ENCODE data around the gene IL17C. TPM values are rescaled to one million over a fixed set of nuclear protein-coding genes. Genes with fewer than 3 reads are reported as not detected.

Gene IL17C
- total RNA-seq, 1 experiment from 2014 or later, result not detected

DNA sequence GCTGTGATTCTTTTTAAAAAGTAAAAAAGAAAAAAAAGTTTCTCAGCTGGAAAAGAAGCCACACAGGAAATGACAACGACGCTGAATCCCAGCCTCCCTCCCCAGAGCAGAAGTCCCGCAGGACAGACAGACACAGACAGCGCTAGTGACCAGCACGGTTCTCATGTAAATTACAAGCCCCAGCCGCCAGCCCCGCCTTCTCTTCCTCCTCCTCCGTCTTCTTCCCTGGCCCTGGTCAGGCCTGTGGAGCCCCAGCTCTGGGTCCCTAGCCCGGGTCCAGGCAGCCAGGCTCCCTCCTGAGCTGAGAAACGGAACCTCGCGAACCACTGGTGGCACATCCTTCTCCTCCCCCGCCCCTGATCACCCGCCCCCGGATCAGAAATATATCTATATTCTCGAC is 7.0 kb upstream of the IL17C start:
- H4K20me1 ChIP-seq (ENCODE audit: low read length), result no peaks in the 10 kb centered on the region
- ChIA-PET POLR2A (ENCODE audit: unreplicated experiment) (no interaction called here), CTCF (no interaction called here)
- H3K9me2 ChIP-seq (replicated peaks; ENCODE audit: low read length), result no peaks in the 10 kb centered on the region
- BruUV-seq (replicated peaks), result TSS peak; percentile 41
- no peaks in the 10 kb centered on the region for H3K4me1 ChIP-seq (ENCODE audit: insufficient read depth, low read length)
- no peak overlapping the region for H2AFZ ChIP-seq (ENCODE audit: low read length)
- H3K9me3 ChIP-seq (ENCODE audit: low read length), result no peaks in the 10 kb centered on the region
- H3K36me3 ChIP-seq (ENCODE audit: low read depth, low read length), result no peaks in the 10 kb centered on the region
- H3F3A ChIP-seq (ENCODE audit: low read length, unreplicated experiment), result no peaks in the 10 kb centered on the region
- DNase-seq, result no peak
- H3K27ac ChIP-seq (ENCODE audit: low read length), result no peak overlapping the region
- H3K27me3 ChIP-seq (ENCODE audit: low read length), result no peaks in the 10 kb centered on the region
- TF ChIP-seq EZH2 (IDR thresholded peaks at IDR 0.05; ENCODE audit: low read length, unreplicated experiment) (no peak), EZH2phosphoT487 (IDR thresholded peaks at IDR 0.05; ENCODE audit: borderline replicate concordance, low read length) (no peak)
- TF ChIP-seq, protein P1, sequence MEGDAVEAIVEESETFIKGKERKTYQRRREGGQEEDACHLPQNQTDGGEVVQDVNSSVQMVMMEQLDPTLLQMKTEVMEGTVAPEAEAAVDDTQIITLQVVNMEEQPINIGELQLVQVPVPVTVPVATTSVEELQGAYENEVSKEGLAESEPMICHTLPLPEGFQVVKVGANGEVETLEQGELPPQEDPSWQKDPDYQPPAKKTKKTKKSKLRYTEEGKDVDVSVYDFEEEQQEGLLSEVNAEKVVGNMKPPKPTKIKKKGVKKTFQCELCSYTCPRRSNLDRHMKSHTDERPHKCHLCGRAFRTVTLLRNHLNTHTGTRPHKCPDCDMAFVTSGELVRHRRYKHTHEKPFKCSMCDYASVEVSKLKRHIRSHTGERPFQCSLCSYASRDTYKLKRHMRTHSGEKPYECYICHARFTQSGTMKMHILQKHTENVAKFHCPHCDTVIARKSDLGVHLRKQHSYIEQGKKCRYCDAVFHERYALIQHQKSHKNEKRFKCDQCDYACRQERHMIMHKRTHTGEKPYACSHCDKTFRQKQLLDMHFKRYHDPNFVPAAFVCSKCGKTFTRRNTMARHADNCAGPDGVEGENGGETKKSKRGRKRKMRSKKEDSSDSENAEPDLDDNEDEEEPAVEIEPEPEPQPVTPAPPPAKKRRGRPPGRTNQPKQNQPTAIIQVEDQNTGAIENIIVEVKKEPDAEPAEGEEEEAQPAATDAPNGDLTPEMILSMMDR (conservative IDR thresholded peaks at IDR 0.05; ENCODE audit: low read depth, low read length), result no peak
- no peak overlapping the region for H3K4me3 ChIP-seq (ENCODE audit: low read length)
- H3K9ac ChIP-seq (ENCODE audit: low read length), result no peak overlapping the region
- intact Hi-C loops (cut with micrococcal nuclease), result no loop called here
- H3K4me2 ChIP-seq (ENCODE audit: low read length), result no peak overlapping the region
- H3K79me2 ChIP-seq (ENCODE audit: low read length), result no peaks in the 10 kb centered on the region
- no peak for ATAC-seq

DNA sequence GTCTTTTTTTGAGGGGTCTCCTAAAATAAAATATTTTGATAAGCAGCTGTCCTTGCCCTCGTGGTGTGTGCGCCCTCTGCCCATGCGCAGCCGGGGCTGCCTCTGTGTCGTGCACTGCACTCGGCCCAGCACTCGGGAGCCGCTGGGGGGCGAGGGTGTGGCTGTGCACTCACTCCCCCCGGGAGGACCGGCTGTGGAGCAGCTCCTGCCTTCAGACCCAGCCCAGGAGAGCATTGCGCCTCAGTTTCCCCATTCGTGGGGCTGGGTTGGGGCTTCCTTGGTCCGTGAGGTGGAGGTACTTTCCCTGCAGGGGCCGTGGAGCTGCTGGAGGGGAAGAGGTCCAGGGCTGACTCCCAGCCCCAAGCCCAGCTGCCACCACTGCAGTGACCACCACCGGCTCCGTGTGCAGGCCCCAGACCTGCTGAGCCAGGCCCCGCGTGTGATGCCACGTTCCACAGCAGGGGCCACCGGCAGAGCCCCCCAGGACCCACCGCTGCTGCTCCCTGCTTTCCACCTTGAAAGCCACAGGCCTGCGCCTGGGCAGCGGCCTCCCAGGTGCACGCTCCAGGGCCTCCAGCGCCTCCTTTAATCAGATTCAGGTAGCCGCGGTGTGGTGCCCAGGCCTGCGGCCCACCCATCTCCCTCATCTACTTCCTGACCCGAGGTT is 6.3 kb upstream of the IL17C start:
- BruUV-seq (replicated peaks), result no TSS peak
- H3K4me1 ChIP-seq (ENCODE audit: insufficient read depth, low read length), result no peaks in the 10 kb centered on the region
- H3F3A ChIP-seq (ENCODE audit: low read length, unreplicated experiment), result no peaks in the 10 kb centered on the region
- no peak overlapping the region for H3K4me2 ChIP-seq (ENCODE audit: low read length)
- H3K9me3 ChIP-seq (ENCODE audit: low read length), result no peaks in the 10 kb centered on the region
- no peak overlapping the region for H2AFZ ChIP-seq (ENCODE audit: low read length)
- POLR2A ChIA-PET (ENCODE audit: unreplicated experiment), result no interaction called here
- no peaks in the 10 kb centered on the region for H3K79me2 ChIP-seq (ENCODE audit: low read length)
- CTCF ChIA-PET, result no interaction called here
- no peaks in the 10 kb centered on the region for H4K20me1 ChIP-seq (ENCODE audit: low read length)
- intact Hi-C loops (cut with micrococcal nuclease), result no loop called here
- no peak overlapping the region for H3K27ac ChIP-seq (ENCODE audit: low read length)
- ATAC-seq (no peak), DNase-seq (no peak)
- H3K4me3 ChIP-seq (ENCODE audit: low read length), result no peak overlapping the region
- no peaks in the 10 kb centered on the region for H3K27me3 ChIP-seq (ENCODE audit: low read length)
- H3K36me3 ChIP-seq (ENCODE audit: low read depth, low read length), result no peaks in the 10 kb centered on the region
- H3K9ac ChIP-seq (ENCODE audit: low read length), result no peak overlapping the region
- H3K9me2 ChIP-seq (replicated peaks; ENCODE audit: low read length), result no peaks in the 10 kb centered on the region
- TF ChIP-seq EZH2 (IDR thresholded peaks at IDR 0.05; ENCODE audit: low read length, unreplicated experiment) (no peak), EZH2phosphoT487 (IDR thresholded peaks at IDR 0.05; ENCODE audit: borderline replicate concordance, low read length) (no peak)
- TF ChIP-seq, protein P1 (conservative IDR thresholded peaks at IDR 0.05; ENCODE audit: low read depth, low read length), result no peak

DNA sequence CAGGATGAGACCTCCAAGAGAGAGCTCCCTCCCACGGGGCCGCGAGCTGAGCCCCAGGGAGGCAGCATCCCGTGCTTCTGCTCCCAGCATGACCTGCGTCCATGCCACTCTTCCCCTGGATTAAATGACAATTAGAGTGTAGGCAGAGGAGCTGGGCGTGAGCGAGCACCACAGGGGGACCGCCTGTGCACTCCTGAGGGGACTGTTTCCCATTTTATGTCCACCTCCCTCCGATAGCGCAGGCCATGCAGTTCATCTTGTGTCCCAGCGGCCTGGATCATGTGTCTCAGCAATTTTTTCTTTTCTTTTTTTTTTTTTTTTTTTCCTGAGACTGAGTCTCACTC is 5.8 kb upstream of the IL17C start:
- Histone ChIP-seq H3K9me2 (replicated peaks; ENCODE audit: low read length) (no peaks in the 10 kb centered on the region), H4K20me1 (ENCODE audit: low read length) (no peaks in the 10 kb centered on the region), H2AFZ (ENCODE audit: low read length) (no peak overlapping the region), H3K4me3 (ENCODE audit: low read length) (no peak overlapping the region), H3K27me3 (ENCODE audit: low read length) (no peaks in the 10 kb centered on the region), H3F3A (ENCODE audit: low read length, unreplicated experiment) (no peaks in the 10 kb centered on the region), H3K27ac (ENCODE audit: low read length) (no peak overlapping the region), H3K4me2 (ENCODE audit: low read length) (no peak overlapping the region), H3K9me3 (ENCODE audit: low read length) (no peaks in the 10 kb centered on the region), H3K36me3 (ENCODE audit: low read depth, low read length) (no peaks in the 10 kb centered on the region), H3K79me2 (ENCODE audit: low read length) (no peaks in the 10 kb centered on the region), H3K9ac (ENCODE audit: low read length) (no peak overlapping the region), H3K4me1 (ENCODE audit: insufficient read depth, low read length) (no peaks in the 10 kb centered on the region)
- CTCF ChIA-PET, result no interaction called here
- TF ChIP-seq, protein P1 (conservative IDR thresholded peaks at IDR 0.05; ENCODE audit: low read depth, low read length), result no peak
- no peak for TF ChIP-seq EZH2phosphoT487 (IDR thresholded peaks at IDR 0.05; ENCODE audit: borderline replicate concordance, low read length)
- no peak for TF ChIP-seq EZH2 (IDR thresholded peaks at IDR 0.05; ENCODE audit: low read length, unreplicated experiment)
- no TSS peak for BruUV-seq (replicated peaks)
- no peak for ATAC-seq
- POLR2A ChIA-PET (ENCODE audit: unreplicated experiment), result interaction anchor here (0.6 kb wide), 1 partner anchor 681 kb away, joined by 3 read pairs; no protein-coding TSS in a partner anchor
- DNase-seq, result no peak
- intact Hi-C loops (cut with micrococcal nuclease), result no loop called here
